H1 (cell line): ENCODE data around the gene RSAD2. TPM values are rescaled to one million over a fixed set of nuclear protein-coding genes. Genes with fewer than 3 reads are reported as not detected.

Source experiments
- GABPA ChIP-seq: IDR thresholded peaks from 2 replicates; pipeline ENCODE4 v1.6.1; 2011; ENCODE audit warnings: mild to moderate bottlenecking, low read length, moderate library complexity, borderline replicate concordance; ENCODE audit not compliant: insufficient read depth
- KDM4A ChIP-seq: IDR thresholded peaks from one replicate; pipeline ENCODE4 v1.7.1; 2012; ENCODE audit warnings: low read depth, mild to moderate bottlenecking, moderate library complexity, low read length, inconsistent platforms; ENCODE audit not compliant: severe bottlenecking
- SAP30 ChIP-seq: fragments of 300-600 bp; sonication (generic); IDR thresholded peaks from 2 replicates; pipeline ENCODE4 v1.7.1; 2012; ENCODE audit warnings: low read length, moderate library complexity, mild to moderate bottlenecking, inconsistent platforms; ENCODE audit not compliant: insufficient read depth, insufficient replicate concordance
- polyA plus RNA-seq, 7 experiments: library from polyadenylated mRNA; depleted of rRNA in 3 of 7; stranded (reverse) in 5 of 7; unstranded in 2 of 7; fragments of >200 nt in 5 of 7; fragments of 200-250 nt in 2 of 7; gene quantifications; 1 replicate in 5 of 7; 2 replicates in 1 of 7; 4 replicates in 1 of 7; pipeline versions ENCODE4 v1.2.1 to v1.2.3, GENCODE V29; 2011 to 2013; ENCODE audit warnings: missing spikeins in 2 of 7, mixed read lengths in 2 of 7
- total RNA-seq: library from RNA; stranded (reverse); fragmentation: NEBNext Ultra II Directional; extraction: Animal tissue kit (Norgen Biotek cat#: 25700); gene quantifications from 2 replicates; pipeline ENCODE4 v1.2.1, GENCODE V29; 2021

The RSAD2 gene
- total and polyA plus RNA-seq, 2 of the 8 experiments (the other 6 are each of a cell fraction or from before 2014, with no cell fraction given), result not detected

DNA sequence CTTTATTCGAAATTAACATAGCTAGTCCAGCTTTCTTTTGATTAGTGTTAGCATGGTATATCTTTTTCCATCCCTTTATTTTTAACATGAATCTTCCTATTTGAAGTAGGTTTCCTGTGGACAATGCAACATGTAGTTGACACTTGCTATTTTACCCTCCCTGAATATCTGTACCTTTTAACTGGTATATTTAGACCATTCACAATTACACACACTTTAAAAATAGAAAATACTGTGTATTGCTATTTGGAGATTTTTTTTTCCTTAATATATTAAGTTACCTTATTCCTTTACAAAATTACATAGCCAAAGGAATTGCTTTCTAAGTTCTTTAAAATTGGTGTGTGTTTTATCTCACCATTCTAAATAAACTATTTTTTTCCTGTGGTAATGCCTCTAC lies 54.6 kb downstream of the RSAD2 start (continued):
- TF ChIP-seq KDM4A, result no peak
- no peak for TF ChIP-seq SAP30
- TF ChIP-seq GABPA, result no peak
- TF ChIP-seq, all 59 proteins: peak for 0
